Ectodermal cell (in vitro differentiated cells): ENCODE results near the gene DSCAML1.

Experiments used
- H3K27ac ChIP-seq: 2 replicates; pipeline ENCODE4 v1.7.0; 2013; ENCODE audit warnings: mild to moderate bottlenecking, low read depth, low read length; ENCODE audit not compliant: insufficient read depth, poor library complexity, severe bottlenecking
- H3K27me3 ChIP-seq: 2 replicates; pipeline ENCODE4 v1.7.0; 2013; ENCODE audit warnings: mild to moderate bottlenecking, low read length; ENCODE audit not compliant: insufficient read depth, control insufficient read depth, poor library complexity, severe bottlenecking
- H3K36me3 ChIP-seq: one replicate; pipeline ENCODE4 v1.7.0; 2013; ENCODE audit warnings: low read length; ENCODE audit not compliant: control insufficient read depth, insufficient read depth
- H3K4me1 ChIP-seq: one replicate; pipeline ENCODE4 v1.7.0; 2013; ENCODE audit warnings: low read length; ENCODE audit not compliant: control insufficient read depth, insufficient read depth
- H3K4me3 ChIP-seq: 2 replicates; pipeline ENCODE4 v1.7.0; 2013; ENCODE audit warnings: low read depth, low read length, control low read depth; ENCODE audit not compliant: insufficient read depth
- H3K9me3 ChIP-seq: 2 replicates; pipeline ENCODE4 v1.7.0; 2013; ENCODE audit warnings: mild to moderate bottlenecking, low read length, moderate library complexity; ENCODE audit not compliant: control insufficient read depth
- WGBS, 2 experiments: methylation state at CpG; one replicate each; pipeline ENCODE4 v1.1.7; 2013; ENCODE audit warnings: missing lambda C conversion rate in 2 of 2; 5-methylcytosine and 5-hydroxymethylcytosine counted together

The DSCAML1 gene

DNA sequence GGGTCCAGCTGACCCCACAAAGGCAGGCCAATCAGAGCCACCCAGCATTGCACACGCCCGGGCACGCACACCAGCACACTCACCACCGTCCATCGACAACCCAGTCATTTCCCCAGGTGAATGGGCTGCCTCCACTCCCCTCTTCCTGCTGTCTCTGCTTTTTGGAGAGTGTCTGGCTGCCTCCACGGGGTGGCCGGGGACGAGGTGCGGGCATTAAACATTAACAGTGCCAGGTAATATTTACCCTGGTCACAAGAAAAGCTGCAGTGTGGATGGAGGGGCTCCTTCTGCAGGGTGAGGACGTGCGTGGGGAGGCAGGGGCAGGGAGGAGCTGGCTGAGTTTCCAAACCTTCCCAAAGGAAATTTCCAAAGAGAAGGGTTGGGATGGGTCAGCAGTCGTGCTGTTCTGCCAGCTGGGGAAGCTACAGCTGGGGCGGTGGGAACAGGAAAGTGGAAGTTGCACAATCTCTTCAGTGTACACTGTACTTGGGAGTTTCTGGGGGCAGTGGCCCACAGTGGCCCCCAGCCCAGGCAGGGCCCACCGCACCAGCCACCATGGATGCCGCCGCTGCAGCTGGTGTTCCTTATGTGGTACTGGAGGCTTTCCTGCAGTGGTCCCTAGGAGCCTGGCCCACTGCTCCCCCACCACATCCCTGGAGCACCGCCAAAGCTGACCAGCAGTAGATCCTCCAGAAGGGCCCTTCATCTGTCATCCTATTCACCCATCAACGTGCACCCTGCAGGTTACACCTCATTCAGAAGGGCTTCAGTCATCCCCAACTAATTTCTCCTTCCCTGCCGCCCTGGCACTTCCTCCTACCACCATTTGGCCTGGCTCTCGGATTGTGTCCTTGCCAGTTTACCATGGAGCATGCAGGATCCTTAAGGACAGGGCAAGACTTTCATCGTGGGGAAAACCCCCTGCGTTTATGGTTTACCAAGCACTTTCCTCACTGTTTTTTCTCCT lies 27.8 kb upstream of the DSCAML1 start, which contains the start of gene FXYD2:
Gene FXYD2, minus strand, starts transcription at position 174 of the 967 bp plus-strand sequence. Its CDS starts 66 bp downstream, at position 108.
- Histone ChIP-seq H3K9me3 (no peaks in the 10 kb centered on the region), H3K27me3 (no peaks in the 10 kb centered on the region), H3K27ac (no peak within 1 kb of the TSS), H3K4me3 (no peak within 1 kb of the TSS), H3K4me1 (peaks cover 7% of the 10 kb centered on the region), H3K36me3 (no peaks in the 10 kb centered on the region)
- 79% methylated on average over 22 of the region's 22 CpGs for WGBS, 2 experiments

GRCh38 chr11:117823946-117824420 lies 27.0 kb upstream of the DSCAML1 start:
- Histone ChIP-seq H3K27me3 (no peaks in the 10 kb centered on the region), H3K27ac (no peak overlapping the region), H3K4me3 (no peak overlapping the region), H3K36me3 (no peaks in the 10 kb centered on the region), H3K9me3 (no peaks in the 10 kb centered on the region), H3K4me1 (peaks cover 7% of the 10 kb centered on the region)
- WGBS, 2 experiments, result 64 to 65% methylated on average over 13 of the region's 13 CpGs

- Histone ChIP-seq H3K27ac (no peak overlapping the region), H3K4me1 (peaks cover 7% of the 10 kb centered on the region), H3K9me3 (no peaks in the 10 kb centered on the region), H3K27me3 (no peaks in the 10 kb centered on the region), H3K36me3 (no peaks in the 10 kb centered on the region), H3K4me3 (no peak overlapping the region)
- 74 to 78% methylated on average over 18 of the region's 18 CpGs for WGBS, 2 experiments
Measured at GRCh38 chr11:117823294-117823945, 26.4 kb upstream of the DSCAML1 start.

DNA sequence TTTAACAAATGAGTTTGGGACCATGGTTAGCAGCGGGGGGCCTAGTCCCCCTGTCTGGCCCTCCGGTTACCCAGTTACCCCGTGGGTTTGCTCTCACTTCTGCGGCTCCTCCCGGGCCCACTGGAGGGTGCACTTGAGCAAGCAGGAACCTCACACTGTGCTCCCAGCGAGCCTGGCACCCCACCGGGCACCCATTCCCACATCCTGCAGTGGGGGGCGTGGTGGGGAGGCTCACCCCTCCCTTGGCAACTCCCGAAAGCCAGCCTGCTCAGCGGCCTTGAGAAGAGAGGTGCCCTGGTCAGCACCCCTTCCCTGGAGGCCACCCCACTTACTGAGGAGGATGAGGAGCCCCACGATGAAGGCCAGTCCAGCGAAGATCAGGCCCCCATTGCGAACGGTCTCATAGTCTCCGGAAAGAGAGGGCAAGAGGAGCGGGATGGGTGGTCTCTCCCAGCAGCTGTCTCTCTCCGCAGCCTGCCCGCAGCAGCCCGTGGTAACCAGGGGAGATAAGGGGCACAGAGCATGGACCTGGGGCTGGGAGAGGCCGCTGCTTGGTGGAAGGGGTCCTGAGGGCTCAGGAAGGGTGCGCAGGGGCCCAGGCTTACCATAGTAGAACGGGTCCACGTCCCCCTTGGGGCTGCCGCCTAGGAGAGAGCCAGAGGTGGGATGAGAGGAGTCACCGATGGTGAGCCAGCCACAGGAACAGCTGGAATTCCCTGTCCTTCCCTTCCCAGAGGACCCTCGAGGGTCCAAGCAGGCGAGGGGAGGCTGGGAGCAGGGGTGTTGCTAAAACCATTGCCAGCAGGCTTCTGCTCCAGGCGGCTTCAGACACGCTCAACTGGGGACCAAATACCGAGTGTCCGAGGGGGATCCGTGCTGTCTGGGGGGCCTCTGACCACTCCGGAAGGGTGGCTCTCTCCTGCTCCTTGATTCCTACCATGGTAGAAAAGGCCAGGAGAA lies 25.3 kb upstream of the DSCAML1 start:
- Histone ChIP-seq H3K4me3 (no peak overlapping the region), H3K9me3 (no peaks in the 10 kb centered on the region), H3K36me3 (no peaks in the 10 kb centered on the region), H3K4me1 (peaks cover 10% of the 10 kb centered on the region), H3K27me3 (no peaks in the 10 kb centered on the region), H3K27ac (no peak overlapping the region)
- WGBS, 2 experiments, result 77 to 80% methylated on average over 33 of the region's 33 CpGs

- Histone ChIP-seq H3K36me3 (no peaks in the 10 kb centered on the region), H3K4me1 (peaks cover 20% of the 10 kb centered on the region), H3K27me3 (no peaks in the 10 kb centered on the region), H3K4me3 (no peak overlapping the region), H3K9me3 (no peaks in the 10 kb centered on the region), H3K27ac (no peak overlapping the region)
- WGBS, 2 experiments, result 89 to 90% methylated on average over 12 of the region's 12 CpGs
Measured at GRCh38 chr11:117821431-117821830, 24.4 kb upstream of the DSCAML1 start.

- Histone ChIP-seq H3K9me3 (no peaks in the 10 kb centered on the region), H3K4me3 (no peak overlapping the region), H3K27ac (no peak overlapping the region), H3K4me1 (peaks cover 29% of the 10 kb centered on the region), H3K36me3 (no peaks in the 10 kb centered on the region), H3K27me3 (no peaks in the 10 kb centered on the region)
- 73 to 81% methylated on average over 10 of the region's 10 CpGs for WGBS, 2 experiments
Measured at GRCh38 chr11:117820516-117820915, 23.5 kb upstream of the DSCAML1 start.

DNA sequence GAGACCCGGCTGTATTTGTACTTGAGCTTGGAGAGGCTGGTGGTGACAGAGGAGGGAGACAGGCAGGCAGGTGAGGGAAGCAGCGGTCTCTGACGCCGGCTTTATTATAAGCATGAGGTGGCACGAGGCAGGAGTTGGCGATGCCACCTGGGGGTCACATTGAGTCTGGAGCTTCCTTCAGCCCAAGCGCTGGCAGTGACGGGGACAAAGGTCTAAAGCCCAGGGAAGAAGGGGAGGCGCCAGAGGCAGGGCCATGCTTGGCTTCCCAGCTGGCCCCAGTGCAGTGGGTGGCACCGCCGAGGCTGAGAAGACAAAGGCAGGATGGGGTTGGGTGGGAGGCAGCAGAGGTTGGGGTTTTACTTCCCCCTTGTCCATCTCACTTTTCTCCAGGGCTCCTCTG lies 23.1 kb upstream of the DSCAML1 start:
- 81% methylated on average over 11 of the region's 11 CpGs for WGBS, 2 experiments
- peaks cover 33% of the 10 kb centered on the region for H3K4me1 ChIP-seq
- no peaks in the 10 kb centered on the region for H3K9me3 ChIP-seq
- H3K4me3 ChIP-seq, result no peak overlapping the region
- H3K36me3 ChIP-seq, result no peaks in the 10 kb centered on the region
- no peak overlapping the region for H3K27ac ChIP-seq
- H3K27me3 ChIP-seq, result no peaks in the 10 kb centered on the region

DNA sequence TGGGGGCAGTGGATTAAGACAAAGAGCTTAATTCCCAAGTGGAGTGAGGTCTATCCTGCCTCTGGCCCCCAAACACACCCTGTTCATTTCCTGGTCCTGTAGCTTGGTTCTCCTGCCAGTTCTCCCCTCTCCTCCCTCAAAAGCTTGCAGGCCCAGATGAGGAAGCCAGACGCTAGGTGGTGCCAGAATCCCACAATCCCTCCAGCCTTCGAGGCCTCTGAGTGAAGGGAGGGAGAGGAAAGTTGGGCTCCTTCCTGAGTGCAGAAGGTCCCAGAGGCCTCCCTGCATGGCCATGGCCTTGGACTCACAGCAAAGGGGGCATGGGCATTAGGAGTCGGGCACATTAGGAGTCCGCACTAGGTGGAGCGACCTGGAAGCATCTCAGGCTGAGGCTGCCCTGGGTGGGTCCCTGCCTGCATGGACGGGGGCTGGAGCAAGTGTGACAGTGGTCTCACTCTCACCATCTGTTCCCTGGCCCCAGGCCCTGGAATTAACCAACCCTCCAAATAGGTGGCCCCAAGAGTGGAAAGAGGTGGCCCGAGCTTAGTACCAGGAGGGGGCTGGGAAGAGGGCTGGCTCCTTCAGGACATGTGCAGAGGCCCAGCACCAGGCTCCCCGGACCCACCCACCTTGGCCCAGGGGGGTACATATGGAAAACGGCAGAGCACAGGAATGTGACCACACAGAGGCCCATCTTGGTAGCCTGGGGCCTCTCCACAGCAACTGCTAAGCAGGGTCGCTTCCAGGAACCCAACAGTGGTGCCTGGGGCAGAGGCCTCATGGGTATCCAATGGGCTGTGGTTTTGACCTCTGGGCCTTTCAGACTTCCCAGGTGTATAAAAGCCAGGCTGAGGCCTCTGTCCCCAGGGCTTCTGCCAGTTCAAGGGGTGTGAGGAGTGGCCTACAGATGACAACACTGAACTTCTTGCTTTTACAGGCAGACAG lies 22.4 kb upstream of the DSCAML1 start:
- WGBS, 2 experiments, result 63 to 70% methylated on average over 10 of the region's 10 CpGs
- Histone ChIP-seq H3K27me3 (no peaks in the 10 kb centered on the region), H3K27ac (no peak overlapping the region), H3K36me3 (no peaks in the 10 kb centered on the region), H3K4me1 (peaks cover 40% of the 10 kb centered on the region), H3K4me3 (no peak overlapping the region), H3K9me3 (no peaks in the 10 kb centered on the region)
